IPS-18a (cell line): ENCODE data around the gene VPS18.

ENCODE experiments used
- H3K27ac ChIP-seq: one replicate; pipeline ENCODE4 v1.5.1; 2013; ENCODE audit warnings: low read length
- H3K27me3 ChIP-seq: one replicate; pipeline ENCODE4 v1.6.1; 2013; ENCODE audit warnings: mild to moderate bottlenecking, low read length; ENCODE audit not compliant: control insufficient read depth, insufficient read depth
- H3K36me3 ChIP-seq: one replicate; pipeline ENCODE4 v1.6.1; 2013; ENCODE audit warnings: low read depth, low read length; ENCODE audit not compliant: control insufficient read depth
- H3K4me1 ChIP-seq: one replicate; pipeline ENCODE4 v1.6.1; 2013; ENCODE audit warnings: low read depth, low read length; ENCODE audit not compliant: control insufficient read depth
- H3K4me3 ChIP-seq: one replicate; pipeline ENCODE4 v1.5.1; 2013; ENCODE audit warnings: low read length
- H3K9ac ChIP-seq: one replicate; pipeline ENCODE4 v1.6.1; 2013; ENCODE audit warnings: mild to moderate bottlenecking, low read length, moderate library complexity
- H3K9me3 ChIP-seq: one replicate; pipeline ENCODE4 v1.6.1; 2013; ENCODE audit warnings: low read depth, low read length; ENCODE audit not compliant: control insufficient read depth

Gene VPS18

DNA sequence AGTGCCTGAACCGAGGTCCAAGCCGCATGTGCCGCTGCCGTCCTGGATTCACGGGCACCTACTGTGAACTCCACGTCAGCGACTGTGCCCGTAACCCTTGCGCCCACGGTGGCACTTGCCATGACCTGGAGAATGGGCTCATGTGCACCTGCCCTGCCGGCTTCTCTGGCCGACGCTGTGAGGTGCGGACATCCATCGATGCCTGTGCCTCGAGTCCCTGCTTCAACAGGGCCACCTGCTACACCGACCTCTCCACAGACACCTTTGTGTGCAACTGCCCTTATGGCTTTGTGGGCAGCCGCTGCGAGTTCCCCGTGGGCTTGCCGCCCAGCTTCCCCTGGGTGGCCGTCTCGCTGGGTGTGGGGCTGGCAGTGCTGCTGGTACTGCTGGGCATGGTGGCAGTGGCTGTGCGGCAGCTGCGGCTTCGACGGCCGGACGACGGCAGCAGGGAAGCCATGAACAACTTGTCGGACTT, 42.0 kb downstream of the VPS18 start:
- Histone ChIP-seq H3K4me3 (no peak overlapping the region), H3K9ac (no peak overlapping the region)

DNA sequence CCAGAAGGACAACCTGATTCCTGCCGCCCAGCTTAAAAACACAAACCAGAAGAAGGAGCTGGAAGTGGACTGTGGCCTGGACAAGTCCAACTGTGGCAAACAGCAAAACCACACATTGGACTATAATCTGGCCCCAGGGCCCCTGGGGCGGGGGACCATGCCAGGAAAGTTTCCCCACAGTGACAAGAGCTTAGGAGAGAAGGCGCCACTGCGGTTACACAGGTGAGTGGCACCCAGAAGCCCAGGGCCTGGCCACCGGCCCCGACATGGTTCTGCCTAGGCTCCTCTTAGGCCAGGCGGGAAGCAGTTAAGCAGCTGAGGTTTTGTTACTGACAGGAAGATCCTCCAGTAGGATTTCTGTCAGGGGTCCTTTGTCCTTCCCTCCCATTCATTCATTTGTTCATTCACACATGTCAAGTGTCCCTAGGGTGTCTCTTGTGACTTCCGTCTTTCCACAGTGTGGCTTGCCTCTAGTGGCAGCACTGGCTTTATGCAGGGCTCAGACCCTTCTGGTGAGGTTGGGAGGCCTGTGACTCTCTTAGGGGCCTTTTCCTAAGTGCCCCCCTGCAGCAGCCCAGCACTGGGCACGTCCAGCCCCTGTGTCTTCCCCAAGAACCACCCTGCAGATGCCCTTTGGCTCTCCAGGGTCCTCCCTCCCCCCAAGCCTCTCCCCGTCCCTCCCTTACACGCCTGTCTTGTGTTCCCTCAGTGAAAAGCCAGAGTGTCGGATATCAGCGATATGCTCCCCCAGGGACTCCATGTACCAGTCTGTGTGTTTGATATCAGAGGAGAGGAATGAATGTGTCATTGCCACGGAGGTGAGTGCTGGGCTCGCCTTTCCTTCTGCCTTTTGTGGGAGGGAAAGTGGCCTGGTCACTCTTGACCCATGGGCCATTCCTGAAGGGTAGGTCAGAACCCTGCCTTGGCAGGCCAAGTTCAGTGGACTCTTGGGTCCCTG, 42.7 kb downstream of the VPS18 start:
- no peaks in the 10 kb centered on the region for H3K9me3 ChIP-seq
- no peaks in the 10 kb centered on the region for H3K36me3 ChIP-seq
- no peak overlapping the region for H3K9ac ChIP-seq
- peaks cover 11% of the 10 kb centered on the region for H3K4me1 ChIP-seq
- no peak overlapping the region for H3K4me3 ChIP-seq
- peaks cover 35% of the 10 kb centered on the region for H3K27me3 ChIP-seq
- H3K27ac ChIP-seq, result no peak overlapping the region

More for the DNA sequence above, 42.0 kb downstream of the VPS18 start:
- Histone ChIP-seq H3K9me3 (no peaks in the 10 kb centered on the region), H3K36me3 (no peaks in the 10 kb centered on the region), H3K27ac (no peak overlapping the region), H3K4me1 (peaks cover 11% of the 10 kb centered on the region), H3K27me3 (peaks cover 41% of the 10 kb centered on the region)

DNA sequence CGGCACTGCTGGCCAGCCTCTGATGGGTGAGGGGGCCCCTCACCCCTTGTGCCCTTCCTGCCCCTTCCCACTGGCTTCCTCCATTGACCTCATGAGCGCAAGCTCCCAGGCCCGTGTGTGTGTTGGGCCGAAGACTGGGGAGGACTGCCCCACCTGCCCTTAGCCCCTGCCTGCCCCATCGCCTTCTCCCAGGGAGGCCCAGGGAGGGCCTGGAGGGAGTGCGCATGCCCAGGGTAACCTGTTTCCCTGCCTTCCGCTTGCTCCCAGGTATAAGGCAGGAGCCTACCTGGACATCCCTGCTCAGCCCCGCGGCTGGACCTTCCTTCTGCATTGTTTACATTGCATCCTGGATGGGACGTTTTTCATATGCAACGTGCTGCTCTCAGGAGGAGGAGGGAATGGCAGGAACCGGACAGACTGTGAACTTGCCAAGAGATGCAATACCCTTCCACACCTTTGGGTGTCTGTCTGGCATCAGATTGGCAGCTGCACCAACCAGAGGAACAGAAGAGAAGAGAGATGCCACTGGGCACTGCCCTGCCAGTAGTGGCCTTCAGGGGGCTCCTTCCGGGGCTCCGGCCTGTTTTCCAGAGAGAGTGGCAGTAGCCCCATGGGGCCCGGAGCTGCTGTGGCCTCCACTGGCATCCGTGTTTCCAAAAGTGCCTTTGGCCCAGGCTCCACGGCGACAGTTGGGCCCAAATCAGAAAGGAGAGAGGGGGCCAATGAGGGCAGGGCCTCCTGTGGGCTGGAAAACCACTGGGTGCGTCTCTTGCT, 43.7 kb downstream of the VPS18 start:
- Histone ChIP-seq H3K9me3 (no peaks in the 10 kb centered on the region), H3K27ac (no peak overlapping the region), H3K36me3 (no peaks in the 10 kb centered on the region), H3K27me3 (peaks cover 32% of the 10 kb centered on the region), H3K9ac (no peak overlapping the region), H3K4me1 (peaks cover 17% of the 10 kb centered on the region), H3K4me3 (no peak overlapping the region)

DNA sequence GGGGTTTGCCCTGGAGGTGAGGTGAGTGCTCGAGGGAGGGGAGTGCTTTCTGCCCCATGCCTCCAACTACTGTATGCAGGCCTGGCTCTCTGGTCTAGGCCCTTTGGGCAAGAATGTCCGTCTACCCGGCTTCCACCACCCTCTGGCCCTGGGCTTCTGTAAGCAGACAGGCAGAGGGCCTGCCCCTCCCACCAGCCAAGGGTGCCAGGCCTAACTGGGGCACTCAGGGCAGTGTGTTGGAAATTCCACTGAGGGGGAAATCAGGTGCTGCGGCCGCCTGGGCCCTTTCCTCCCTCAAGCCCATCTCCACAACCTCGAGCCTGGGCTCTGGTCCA, 44.3 kb downstream of the VPS18 start:
- H3K27me3 ChIP-seq, result peaks cover 32% of the 10 kb centered on the region
- H3K4me1 ChIP-seq, result peaks cover 17% of the 10 kb centered on the region
- H3K36me3 ChIP-seq, result no peaks in the 10 kb centered on the region
- H3K9ac ChIP-seq, result no peak overlapping the region
- no peaks in the 10 kb centered on the region for H3K9me3 ChIP-seq
- no peak overlapping the region for H3K4me3 ChIP-seq
- no peak overlapping the region for H3K27ac ChIP-seq

DNA sequence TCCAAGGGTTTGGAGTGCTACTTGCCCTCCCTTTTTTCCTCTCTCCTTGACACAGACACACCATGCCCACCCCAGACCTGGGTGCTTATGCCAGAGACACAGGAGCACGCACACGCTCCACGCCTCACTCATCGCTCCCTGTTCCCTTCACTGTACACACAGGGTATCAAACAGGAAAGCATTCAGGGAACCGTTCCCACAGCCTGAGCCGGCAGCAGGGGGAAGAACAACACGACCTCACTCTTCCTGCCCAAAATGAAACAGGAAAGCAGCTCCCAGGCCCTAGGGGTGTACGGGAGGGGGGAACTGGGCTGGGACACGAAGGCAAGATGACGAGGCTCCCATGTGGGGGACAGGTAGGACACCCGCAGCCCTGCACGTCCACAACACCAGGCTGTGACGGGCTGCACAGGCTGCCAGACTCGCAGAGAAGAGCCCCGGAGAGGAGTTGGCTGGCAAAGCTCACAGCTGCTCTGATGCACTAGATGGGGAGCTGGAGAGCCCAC, 46.1 kb downstream of the VPS18 start:
- no peaks in the 10 kb centered on the region for H3K9me3 ChIP-seq
- peaks cover 30% of the 10 kb centered on the region for H3K27me3 ChIP-seq
- H3K9ac ChIP-seq, result no peak overlapping the region
- no peaks in the 10 kb centered on the region for H3K36me3 ChIP-seq
- H3K4me1 ChIP-seq, result peaks cover 17% of the 10 kb centered on the region
- H3K4me3 ChIP-seq, result no peak overlapping the region
- H3K27ac ChIP-seq, result no peak overlapping the region

DNA sequence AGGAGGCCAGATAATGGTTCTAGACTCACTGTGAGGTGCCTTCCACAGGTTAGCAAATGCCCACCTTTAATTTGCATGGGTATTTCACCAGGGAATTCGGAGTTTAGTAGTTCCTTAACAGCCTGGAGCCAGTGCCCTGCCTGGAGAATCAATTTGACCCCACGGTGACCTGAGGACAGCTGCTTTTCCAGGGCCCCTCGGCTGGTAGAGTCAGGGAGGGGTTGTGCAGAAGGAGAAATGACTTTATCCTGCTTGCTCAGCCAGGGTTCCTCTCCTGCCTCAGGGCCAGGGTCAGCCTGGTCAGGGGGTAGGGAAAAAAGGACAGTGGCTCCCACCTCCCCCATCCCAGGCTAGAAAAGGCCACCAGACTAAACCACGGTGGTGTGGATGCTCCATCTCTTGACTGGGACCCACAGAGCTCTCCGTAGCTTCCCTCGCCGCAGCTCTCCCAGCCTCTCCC, 46.8 kb downstream of the VPS18 start:
- Histone ChIP-seq H3K9me3 (no peaks in the 10 kb centered on the region), H3K9ac (peak overlapping the region; percentile 59), H3K4me1 (peaks cover 17% of the 10 kb centered on the region), H3K27ac (no peak overlapping the region), H3K4me3 (peak overlapping the region; percentile 51), H3K27me3 (peaks cover 30% of the 10 kb centered on the region), H3K36me3 (no peaks in the 10 kb centered on the region)

DNA sequence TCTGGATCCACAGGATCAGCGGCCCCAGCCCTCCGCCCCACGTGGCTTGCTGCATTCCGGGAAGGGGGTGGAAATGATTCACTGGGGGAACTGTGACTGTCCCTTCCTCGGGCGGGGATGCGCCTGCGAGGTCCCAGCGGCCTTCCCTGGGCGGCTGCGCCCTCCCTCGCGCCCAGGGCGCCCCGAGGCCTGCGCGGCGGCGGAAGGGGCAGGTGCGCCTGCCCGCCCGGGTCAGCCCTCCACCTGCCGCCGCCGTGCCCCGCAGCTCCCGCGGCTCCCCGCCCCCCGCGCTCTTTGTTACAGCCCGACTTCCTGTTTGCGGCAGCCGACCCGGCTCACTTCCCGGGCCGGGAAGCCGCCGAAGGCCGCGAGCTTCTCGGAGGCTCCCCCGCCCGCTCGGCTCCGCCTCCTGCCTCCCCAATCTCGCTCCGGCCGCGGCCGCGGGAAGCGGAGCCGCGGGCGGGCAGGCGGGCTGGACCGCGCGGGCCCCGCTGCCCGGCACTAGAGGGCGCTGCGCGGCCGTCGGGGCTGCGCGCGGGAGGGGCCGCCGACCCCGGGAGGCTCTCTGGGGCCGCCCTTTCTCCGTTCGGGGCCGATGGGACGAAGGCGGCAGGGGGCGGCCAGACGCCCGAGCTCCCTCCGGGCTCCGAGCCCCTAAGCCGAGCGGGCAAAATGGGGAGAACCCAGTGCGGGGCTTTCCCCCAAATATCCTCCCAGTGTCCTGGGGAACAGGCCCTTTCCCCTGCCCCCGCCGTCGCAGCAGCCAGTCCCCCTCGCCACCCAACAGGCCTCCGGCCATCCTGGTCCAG, 47.5 kb downstream of the VPS18 start:
- no peaks in the 10 kb centered on the region for H3K9me3 ChIP-seq
- peak overlapping the region; percentile 59 for H3K9ac ChIP-seq
- H3K27me3 ChIP-seq, result peaks cover 30% of the 10 kb centered on the region
- H3K4me3 ChIP-seq, result peak overlapping the region; percentile 54
- peaks cover 17% of the 10 kb centered on the region for H3K4me1 ChIP-seq
- H3K27ac ChIP-seq, result no peak overlapping the region
- H3K36me3 ChIP-seq, result no peaks in the 10 kb centered on the region

DNA sequence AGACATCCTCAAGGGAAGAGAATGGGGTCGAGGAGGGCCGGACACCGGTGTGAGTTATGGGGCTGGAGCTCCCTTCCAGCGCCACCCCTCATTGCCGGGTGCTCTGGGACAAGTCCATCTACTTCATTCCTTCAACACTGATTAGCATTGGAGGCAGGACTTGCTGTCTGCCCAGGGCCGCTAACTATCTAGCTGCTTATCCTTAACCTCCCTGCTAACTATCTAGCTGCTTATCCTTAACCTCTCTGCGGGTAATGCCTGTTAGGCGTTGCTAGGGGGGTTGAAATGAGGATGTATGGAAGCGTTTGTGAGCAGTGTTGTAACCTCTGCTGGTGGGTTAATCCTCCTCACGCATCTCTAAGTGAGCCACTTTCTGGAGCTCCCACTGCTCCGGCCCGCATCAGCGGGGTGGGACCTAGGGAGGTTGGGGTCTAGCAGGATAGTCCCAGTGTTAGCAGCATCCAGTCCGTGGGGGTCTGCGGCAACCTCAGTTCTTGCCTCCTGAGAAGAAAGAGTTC, 48.1 kb downstream of the VPS18 start:
- Histone ChIP-seq H3K27ac (no peak overlapping the region), H3K9ac (no peak overlapping the region), H3K9me3 (no peaks in the 10 kb centered on the region), H3K4me1 (peaks cover 17% of the 10 kb centered on the region), H3K27me3 (peaks cover 30% of the 10 kb centered on the region), H3K4me3 (peak overlapping the region; percentile 54), H3K36me3 (no peaks in the 10 kb centered on the region)

DNA sequence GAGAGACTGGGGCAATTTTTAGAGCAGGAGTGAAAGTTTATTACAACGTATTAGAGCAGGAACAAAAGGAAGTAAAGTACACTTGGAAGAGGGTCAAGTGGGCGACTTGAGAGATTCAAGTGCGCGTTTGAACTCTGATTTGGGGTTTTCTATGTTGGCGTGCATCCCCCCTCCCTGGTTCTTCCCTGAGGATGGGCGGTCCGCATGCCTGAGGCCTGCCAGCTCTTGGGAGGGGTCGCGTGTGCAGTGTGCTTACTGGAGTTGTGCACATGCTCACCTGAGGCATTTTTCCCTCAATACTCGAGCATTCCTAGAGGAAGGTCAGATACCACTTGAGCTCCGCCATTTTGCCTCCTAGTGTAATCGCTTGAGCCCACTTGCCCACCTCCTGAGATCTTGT, 48.6 kb downstream of the VPS18 start:
- Histone ChIP-seq H3K4me1 (peaks cover 17% of the 10 kb centered on the region), H3K9ac (no peak overlapping the region), H3K4me3 (no peak overlapping the region), H3K36me3 (no peaks in the 10 kb centered on the region), H3K27me3 (peaks cover 30% of the 10 kb centered on the region), H3K27ac (no peak overlapping the region), H3K9me3 (no peaks in the 10 kb centered on the region)

DNA sequence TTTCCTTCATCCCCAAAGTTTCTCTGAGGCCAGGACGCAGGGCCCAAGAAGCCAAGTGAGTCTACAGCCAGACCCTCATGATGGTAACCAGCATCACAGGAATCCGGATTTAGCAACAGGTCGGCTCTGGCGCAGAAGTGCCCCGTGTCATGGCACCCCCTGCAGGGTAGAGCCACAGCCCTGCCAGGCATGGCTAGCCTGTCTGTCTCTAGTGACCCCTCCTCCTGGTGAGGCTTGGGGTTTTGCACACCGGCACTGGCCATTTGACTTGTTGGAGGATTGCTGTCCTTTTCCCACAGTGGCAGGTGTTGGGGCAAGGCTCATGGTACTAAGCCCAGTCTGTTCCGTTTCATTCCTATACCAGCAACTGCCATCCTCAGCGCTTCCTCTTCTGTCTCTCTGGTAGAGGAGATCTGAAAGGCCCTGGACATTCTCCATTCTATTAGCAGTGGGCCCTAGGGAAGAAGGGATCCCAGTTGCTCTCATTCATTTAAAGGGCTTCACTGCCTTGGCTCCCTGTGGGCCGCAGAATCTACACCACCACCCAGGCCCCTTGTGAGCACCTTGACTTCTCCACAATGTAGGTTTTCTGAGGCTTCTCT, 49.6 kb downstream of the VPS18 start:
- no peak overlapping the region for H3K27ac ChIP-seq
- H3K27me3 ChIP-seq, result peaks cover 30% of the 10 kb centered on the region
- H3K9me3 ChIP-seq, result no peaks in the 10 kb centered on the region

More for the DNA sequence above, 49.6 kb downstream of the VPS18 start:
- no peak overlapping the region for H3K9ac ChIP-seq
- H3K36me3 ChIP-seq, result no peaks in the 10 kb centered on the region
- H3K4me3 ChIP-seq, result no peak overlapping the region
- H3K4me1 ChIP-seq, result peaks cover 17% of the 10 kb centered on the region
